Measurements from ENCODE around the gene MYO9B. TPM values are rescaled to one million over a fixed set of nuclear protein-coding genes. Genes with fewer than 3 reads are reported as not detected.

Gene MYO9B
- total RNA-seq, 1 donor from 2014 or later = 15.5 TPM

DNA sequence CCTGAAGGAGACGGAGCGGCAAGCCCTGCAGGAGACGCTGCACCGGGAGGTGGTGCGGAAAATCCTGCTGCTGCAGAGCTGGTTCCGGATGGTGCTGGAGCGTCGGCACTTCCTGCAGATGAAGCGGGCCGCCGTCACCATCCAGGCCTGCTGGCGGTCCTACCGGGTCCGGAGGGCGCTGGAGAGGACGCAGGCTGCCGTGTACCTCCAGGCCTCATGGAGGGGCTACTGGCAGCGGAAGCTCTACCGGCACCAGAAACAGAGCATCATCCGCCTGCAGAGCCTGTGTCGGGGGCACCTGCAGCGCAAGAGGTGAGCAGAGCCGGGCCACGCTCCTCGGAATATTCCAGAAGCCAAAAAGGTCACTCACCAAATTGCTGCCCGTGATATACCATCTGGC is 117.2 kb downstream of the MYO9B start:
- Histone ChIP-seq H3K36me3 (ENCODE audit: control insufficient read depth, insufficient read depth, low read length) (peaks cover 35% of the 10 kb centered on the region), H3K27me3 (ENCODE audit: control insufficient read depth, insufficient read depth, low read length) (no peaks in the 10 kb centered on the region), H3K4me3 (ENCODE audit: low read depth, low read length) (no peak overlapping the region)
- FAIRE-seq (peak; percentile 73), DNase-seq (ENCODE audit: low read depth) (no peak)
- TF ChIP-seq, protein P1, sequence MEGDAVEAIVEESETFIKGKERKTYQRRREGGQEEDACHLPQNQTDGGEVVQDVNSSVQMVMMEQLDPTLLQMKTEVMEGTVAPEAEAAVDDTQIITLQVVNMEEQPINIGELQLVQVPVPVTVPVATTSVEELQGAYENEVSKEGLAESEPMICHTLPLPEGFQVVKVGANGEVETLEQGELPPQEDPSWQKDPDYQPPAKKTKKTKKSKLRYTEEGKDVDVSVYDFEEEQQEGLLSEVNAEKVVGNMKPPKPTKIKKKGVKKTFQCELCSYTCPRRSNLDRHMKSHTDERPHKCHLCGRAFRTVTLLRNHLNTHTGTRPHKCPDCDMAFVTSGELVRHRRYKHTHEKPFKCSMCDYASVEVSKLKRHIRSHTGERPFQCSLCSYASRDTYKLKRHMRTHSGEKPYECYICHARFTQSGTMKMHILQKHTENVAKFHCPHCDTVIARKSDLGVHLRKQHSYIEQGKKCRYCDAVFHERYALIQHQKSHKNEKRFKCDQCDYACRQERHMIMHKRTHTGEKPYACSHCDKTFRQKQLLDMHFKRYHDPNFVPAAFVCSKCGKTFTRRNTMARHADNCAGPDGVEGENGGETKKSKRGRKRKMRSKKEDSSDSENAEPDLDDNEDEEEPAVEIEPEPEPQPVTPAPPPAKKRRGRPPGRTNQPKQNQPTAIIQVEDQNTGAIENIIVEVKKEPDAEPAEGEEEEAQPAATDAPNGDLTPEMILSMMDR (IDR thresholded peaks at IDR 0.05; ENCODE audit: insufficient read depth, low read length, severe bottlenecking) = no peak

GRCh38 chr19:17194608-17195007 is 119.0 kb downstream of the MYO9B start:
- Histone ChIP-seq H3K27me3 (ENCODE audit: control insufficient read depth, insufficient read depth, low read length) (no peaks in the 10 kb centered on the region), H3K36me3 (ENCODE audit: control insufficient read depth, insufficient read depth, low read length) (peaks cover 30% of the 10 kb centered on the region), H3K4me3 (ENCODE audit: low read depth, low read length) (no peak overlapping the region)
- TF ChIP-seq, protein P1 (IDR thresholded peaks at IDR 0.05; ENCODE audit: insufficient read depth, low read length, severe bottlenecking) = no peak
- DNase-seq (ENCODE audit: low read depth) = no peak
- no peak for FAIRE-seq

GRCh38 chr19:17195106-17195505 is 119.5 kb downstream of the MYO9B start:
- TF ChIP-seq, protein P1 (IDR thresholded peaks at IDR 0.05; ENCODE audit: insufficient read depth, low read length, severe bottlenecking) = no peak
- DNase-seq (ENCODE audit: low read depth) (no peak), FAIRE-seq (no peak)
- Histone ChIP-seq H3K27me3 (ENCODE audit: control insufficient read depth, insufficient read depth, low read length) (no peaks in the 10 kb centered on the region), H3K36me3 (ENCODE audit: control insufficient read depth, insufficient read depth, low read length) (peaks cover 29% of the 10 kb centered on the region), H3K4me3 (ENCODE audit: low read depth, low read length) (no peak overlapping the region)

- Histone ChIP-seq H3K36me3 (ENCODE audit: control insufficient read depth, insufficient read depth, low read length) (peaks cover 30% of the 10 kb centered on the region), H3K27me3 (ENCODE audit: control insufficient read depth, insufficient read depth, low read length) (no peaks in the 10 kb centered on the region), H3K4me3 (ENCODE audit: low read depth, low read length) (no peak overlapping the region)
- DNase-seq (ENCODE audit: low read depth) = no peak
- FAIRE-seq = no peak
- TF ChIP-seq, protein P1 (IDR thresholded peaks at IDR 0.05; ENCODE audit: insufficient read depth, low read length, severe bottlenecking) = no peak
These were observed 121.0 kb downstream of the MYO9B start for GRCh38 chr19:17196610-17197009.

DNA sequence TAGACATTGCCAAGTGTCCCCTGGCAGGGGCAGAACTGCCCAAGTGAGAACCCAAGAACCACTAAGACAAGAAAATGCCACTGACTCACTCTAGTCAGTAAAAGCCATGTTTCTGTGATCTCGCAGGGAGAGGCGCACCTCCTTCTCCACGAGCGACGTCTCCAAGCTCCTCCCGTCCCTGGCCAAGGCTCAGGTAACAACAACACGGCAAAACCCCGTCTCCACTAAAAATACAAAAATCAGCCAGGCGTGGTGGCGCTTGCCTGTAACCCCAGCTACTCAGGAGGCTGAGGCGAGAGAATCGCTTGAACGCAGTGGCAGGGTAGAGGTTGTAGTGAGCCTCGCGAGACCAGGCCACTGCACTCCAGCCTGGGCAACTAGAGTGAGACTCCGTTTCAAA is 122.1 kb downstream of the MYO9B start:
- Histone ChIP-seq H3K36me3 (ENCODE audit: control insufficient read depth, insufficient read depth, low read length) (peaks cover 36% of the 10 kb centered on the region), H3K4me3 (ENCODE audit: low read depth, low read length) (no peak overlapping the region), H3K27me3 (ENCODE audit: control insufficient read depth, insufficient read depth, low read length) (no peaks in the 10 kb centered on the region)
- FAIRE-seq (no peak), DNase-seq (ENCODE audit: low read depth) (no peak)
- TF ChIP-seq, protein P1 (IDR thresholded peaks at IDR 0.05; ENCODE audit: insufficient read depth, low read length, severe bottlenecking) = no peak

GRCh38 chr19:17200408-17201079 is 125.0 kb downstream of the MYO9B start:
- H3K4me3 ChIP-seq (ENCODE audit: low read depth, low read length) = no peak overlapping the region
- TF ChIP-seq, protein P1 (IDR thresholded peaks at IDR 0.05; ENCODE audit: insufficient read depth, low read length, severe bottlenecking) = no peak
- no peak for FAIRE-seq
- peaks cover 25% of the 10 kb centered on the region for H3K36me3 ChIP-seq (ENCODE audit: control insufficient read depth, insufficient read depth, low read length)
- no peak for DNase-seq (ENCODE audit: low read depth)
- no peaks in the 10 kb centered on the region for H3K27me3 ChIP-seq (ENCODE audit: control insufficient read depth, insufficient read depth, low read length)
